Raji (cell line): ENCODE results near the gene RNFT2.

ENCODE experiments used
- POLR2A ChIP-seq: IDR thresholded peaks from 2 replicates; pipeline ENCODE4 v1.6.1; 2011; ENCODE audit warnings: low read depth, low read length, control low read depth; ENCODE audit not compliant: insufficient read depth

RNFT2 gene

DNA sequence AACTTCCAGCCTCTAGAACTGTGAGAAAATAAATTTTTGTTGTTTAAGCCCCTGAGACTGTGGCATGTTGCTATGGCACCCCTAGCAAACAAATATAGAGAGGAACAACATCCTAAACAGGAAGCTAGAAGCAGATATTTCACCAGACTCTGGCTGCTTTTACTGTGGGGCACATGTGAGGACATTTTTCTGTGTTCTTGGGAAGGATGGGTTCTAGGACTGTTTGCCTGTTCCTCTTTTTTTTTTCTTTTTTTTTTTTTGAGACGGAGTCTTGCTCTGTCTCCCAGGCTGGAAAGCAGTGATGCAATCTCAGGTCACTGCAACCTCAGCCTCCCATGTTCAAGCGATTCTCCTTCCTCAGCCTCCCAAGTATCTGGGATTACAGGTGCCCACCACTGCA, 147.4 kb downstream of the RNFT2 start:
- no peak for TF ChIP-seq POLR2A

DNA sequence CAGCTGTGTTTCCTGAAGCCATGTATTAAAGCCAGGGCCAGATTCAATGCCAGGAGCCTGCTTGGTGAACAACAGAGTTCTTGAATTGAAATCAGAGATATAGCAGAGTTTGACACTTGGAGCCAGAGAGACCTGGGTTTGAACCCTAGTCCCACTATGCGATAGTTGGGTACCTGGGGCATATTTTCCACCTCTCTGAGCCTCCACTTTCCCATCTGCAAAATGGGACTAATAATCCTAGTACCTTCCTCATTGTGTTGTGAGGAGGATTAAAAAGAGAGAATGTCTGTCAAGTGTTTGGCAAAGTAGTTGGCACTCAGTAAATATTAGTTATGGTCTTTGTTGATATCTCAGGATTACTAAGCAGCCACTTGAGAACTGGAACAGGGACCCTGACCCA, 149.1 kb downstream of the RNFT2 start:
- TF ChIP-seq POLR2A, result no peak

DNA sequence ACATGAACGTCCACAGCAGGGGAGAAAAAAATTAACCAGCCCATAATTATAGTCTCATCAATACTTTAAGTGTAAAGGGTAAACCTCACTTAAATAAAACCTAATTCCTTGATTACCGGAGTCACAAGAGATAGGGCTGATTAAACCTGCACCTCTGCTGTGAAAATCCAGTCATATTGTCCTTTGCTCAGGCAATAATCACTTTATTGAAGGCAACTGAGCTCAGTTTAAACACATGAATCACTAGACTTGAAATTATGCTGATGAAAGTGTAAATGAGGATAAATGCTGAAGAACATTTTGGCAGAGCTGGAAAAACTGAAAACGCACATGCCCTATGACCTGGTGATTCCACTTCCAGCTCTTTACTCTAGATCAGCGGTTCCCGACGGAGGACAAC, 149.8 kb downstream of the RNFT2 start:
- no peak for TF ChIP-seq POLR2A

DNA sequence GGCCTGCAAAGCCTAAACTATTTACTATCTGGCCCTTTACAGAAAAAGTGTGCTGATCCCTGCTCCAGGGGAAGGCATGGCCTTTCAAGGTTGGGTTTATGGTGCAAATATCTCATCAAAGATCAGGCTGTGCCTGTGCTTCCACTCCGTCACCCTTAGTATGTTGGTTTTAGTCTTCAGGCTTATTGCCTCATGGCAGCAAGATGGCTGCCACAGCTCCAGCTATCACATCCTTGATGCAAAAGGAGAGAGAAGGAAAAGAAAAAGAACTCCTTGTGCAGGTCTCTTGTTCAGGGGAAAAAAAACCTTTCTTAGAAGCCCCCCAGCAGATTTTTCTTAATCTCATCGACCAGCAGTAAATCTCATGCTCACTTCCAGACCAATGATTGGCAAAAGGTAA, 152.2 kb downstream of the RNFT2 start:
- TF ChIP-seq POLR2A, result no peak

DNA sequence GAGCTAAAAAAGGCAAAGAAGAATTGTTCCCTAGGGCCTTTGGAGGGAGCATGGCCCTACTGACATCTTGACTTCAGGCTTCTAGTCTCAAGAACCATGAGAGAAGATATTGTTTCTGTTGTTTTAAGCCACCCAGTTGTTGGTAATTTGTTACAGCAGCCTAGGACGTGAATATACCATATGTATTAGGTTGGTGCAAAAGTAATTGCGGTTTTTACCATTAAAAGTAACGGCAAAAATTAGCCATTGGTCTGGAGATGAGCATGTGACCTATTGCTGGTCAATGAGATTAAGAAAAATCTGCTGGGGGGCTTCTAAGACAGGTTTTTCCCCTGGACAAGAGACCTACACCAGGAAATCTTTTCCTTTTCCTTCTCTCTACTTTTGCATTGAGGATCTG, 152.9 kb downstream of the RNFT2 start:
- no peak for TF ChIP-seq POLR2A

DNA sequence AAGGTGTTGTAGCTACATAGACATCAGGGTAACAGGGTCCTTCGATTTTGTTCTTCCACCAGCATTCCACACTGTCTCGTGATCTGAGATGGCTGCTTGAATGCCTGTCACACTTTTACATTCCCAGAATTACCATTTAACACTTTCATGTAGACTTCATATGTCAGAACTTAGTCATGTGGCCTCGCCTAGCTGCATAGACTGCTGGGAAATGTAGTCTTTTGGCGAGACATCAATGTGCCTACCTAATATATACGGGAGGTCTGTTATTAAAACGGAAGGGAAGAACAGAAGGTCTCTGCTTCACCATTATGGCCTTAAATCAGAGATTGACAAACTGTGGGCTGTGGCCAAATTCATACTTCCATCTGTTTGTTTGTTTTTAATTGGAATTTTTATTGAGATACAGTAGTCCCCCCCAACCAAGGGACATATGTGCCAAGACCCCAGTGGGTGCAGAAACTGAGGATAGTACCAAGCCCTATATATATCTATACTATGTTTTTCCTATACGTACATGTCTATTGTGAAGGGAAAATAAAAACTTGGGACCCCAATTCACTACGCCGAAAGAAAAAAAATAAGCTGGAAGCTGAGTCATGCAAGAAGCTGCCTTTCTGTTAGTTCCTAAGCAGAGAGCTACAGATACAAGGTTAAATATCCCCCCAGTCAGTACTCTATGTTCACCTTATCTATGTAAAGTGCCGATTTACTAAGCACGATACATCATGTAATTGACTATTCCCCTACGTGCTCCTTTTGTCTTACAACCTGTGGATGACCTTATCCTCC, 154.4 kb downstream of the RNFT2 start:
- no peak for TF ChIP-seq POLR2A

DNA sequence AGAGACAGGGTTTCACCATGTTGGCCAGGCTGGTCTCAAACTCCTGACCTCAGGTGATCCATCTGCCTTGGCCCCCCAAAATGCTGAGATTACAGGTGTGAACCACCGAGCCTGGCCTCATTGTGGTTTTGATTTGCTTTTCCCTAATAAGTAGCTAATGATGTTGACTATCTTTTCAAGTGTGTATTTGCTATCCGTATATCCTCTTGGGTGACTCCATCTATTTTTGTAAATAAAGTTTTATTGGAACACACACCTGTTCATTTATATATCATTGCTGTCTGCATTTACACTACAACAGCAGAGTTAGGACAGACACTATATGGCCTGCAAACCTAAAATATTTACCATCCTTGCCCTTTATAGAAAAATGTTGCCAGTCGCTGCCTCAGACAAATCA, 156.8 kb downstream of the RNFT2 start:
- TF ChIP-seq POLR2A, result no peak

DNA sequence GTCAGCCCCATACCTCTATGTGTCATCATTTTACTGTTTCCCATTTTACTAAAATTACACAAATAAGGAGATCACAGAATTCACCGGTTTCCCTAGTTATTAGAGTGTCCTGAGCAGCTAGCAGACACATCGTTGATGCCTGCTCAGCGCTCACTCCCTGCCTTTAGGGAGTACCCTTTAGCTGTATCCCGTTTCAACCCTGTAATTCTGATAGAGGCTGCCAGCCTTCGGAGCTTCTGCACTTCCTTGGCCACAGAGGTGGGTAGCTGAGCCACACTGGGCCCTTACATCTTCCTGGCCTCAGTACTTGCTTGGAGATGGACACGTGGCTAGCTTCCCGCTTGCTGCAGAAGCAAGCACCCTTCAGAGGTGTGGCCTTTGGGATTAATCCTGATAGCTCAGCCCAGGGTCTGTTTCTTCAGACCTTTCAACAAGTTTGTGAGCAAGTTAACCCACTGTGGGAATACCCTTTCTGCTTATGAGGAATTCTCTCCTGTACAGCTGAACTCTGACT, 158.4 kb downstream of the RNFT2 start:
- no peak for TF ChIP-seq POLR2A

DNA sequence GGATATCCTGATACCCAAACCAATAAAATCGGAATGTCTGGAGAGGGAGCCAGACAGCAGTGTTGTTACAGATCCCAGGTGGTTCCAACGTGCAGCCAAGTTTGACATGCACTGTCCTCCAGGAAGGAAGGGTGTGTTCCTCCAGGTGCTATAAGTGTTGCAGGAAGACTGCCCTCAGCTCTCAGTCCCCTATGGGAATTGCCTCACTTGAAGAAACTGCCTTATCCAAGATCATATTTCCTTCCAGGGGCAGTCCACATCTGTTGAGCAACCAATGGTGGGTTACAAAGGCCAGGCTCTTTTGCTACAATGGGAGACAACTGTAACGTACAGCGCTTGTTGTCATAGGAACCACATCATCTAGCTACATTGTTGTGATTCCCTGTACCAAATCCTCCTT, 159.4 kb downstream of the RNFT2 start:
- no peak for TF ChIP-seq POLR2A

DNA sequence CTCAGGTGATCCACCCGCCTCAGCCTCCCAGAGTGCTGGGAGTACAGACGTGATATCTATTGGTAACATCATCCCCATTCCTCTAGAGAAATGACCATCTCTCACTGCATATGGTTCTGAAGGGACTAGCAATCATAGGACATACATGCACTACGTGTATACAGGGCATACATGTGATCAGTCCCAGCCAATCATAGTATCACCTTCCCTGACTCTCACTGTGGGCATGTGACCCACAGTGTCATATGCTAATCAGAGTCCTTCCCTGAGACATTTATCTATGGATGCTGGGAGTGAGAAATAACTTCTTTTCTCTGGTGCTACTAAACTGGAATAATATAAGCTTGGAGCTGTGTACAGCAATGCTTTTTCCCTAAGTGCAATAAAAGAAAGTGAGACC, 160.6 kb downstream of the RNFT2 start:
- no peak for TF ChIP-seq POLR2A

DNA sequence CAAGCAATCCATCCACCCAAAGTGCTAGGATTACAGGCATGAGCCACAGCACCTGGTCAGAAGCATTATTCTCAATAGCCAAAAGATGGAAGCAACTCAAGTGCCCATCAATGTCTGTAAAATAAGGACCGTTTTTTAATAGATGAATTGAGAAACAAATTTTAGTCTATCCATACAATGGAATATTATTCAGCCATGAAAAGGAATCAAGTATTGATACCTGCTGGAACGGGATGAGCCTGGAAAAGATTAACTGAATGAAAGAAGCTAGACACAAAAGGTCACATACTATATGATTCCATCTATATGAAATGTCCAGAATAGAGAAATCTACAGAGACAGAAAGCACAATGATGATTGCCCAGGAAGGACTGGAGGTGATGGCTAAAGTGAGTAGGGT, 163.5 kb downstream of the RNFT2 start:
- TF ChIP-seq POLR2A, result no peak
